IPS-NIHi11 (cell line): ENCODE results near the gene BTF3.

ENCODE experiments used
- DNase-seq: peaks from one replicate; pipeline ENCODE4 v3.0.0; 2012; ENCODE audit warnings: mixed read lengths, low spot score

The BTF3 gene

DNA sequence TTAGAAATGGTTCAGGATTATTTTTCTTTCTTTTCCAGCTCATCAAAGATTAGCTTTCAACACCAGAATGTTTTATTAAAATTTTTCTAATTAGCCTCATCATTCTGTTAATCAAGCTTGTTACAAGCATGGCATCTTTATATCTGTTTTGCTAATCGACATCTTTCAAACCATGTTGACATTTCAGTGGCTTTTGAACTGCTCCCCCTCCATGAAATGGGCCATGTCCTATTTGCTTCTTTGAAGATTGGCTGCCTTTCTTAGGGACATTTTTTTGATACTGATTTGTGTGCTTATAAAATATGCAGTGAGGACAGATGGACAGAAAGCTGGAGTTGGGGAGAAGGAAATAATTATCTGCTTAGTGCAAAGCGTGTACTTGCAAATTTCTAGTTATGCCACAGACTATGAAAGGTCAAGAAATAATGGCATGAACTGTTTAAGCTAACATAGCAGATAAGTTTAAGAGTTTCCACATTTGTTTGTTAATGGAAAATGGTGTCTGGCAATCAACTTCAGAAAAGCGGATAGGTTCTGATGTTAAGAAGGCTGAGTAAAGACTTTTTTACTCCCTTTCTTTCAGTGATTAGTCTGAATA lies 27.5 kb downstream of the BTF3 start:
- no peak for DNase-seq

DNA sequence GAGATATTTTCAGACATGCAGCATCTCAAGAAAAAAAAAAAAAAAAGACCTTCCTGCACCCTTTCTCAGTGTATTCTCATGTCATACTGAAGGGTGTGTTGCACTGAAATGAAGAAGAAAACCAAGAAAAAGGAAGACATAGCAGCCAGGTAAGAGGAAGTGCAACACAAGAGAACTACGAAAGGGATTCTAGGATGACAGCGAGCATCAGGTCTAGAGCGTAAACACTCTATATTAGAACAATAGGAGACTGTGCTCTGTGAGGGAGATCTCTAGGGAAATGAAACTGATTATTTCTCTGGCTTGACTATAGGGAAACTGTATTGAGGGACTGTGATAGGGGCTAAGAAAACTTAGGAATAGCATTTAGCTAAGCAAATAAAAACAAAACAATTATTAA lies 30.0 kb downstream of the BTF3 start:
- no peak for DNase-seq

DNA sequence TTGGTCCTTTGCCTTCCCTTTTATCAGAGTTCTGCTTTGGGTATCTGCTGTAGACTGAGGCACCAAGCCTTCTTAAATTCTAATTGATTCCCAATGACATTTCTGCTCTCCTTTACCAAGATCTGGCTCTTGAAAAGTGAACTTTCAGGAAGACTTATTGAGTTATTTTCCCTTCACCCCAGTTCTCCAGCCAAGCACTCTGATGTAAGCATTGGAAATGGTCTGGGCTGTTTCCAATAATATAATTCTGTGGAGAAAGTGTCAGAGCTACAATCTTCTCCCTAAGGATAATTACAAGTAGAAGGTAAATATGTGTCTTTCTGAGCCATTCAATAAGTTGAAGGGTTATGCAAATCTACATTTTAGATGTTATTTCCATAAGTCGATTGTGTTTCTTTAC lies 30.8 kb downstream of the BTF3 start:
- DNase-seq: no peak

DNA sequence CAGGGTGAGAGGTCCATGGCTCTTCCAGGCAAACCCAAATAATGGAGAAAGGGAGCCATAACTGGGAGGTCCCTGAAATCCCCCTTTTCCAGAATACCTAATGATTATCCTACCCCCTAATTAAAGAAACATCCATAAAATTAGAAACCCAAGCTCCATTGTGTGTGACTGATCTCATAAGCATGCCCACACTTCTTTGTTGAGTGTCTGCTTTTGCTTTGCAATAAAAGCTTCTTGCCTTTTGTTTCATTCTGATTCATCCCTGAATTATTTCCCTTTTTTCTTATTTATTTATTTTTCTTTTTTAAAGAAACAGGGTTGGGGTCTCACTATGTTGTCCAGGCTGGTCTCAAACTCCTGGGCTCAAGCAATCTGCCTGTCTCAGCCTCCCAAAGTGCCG lies 33.1 kb downstream of the BTF3 start:
- no peak for DNase-seq

DNA sequence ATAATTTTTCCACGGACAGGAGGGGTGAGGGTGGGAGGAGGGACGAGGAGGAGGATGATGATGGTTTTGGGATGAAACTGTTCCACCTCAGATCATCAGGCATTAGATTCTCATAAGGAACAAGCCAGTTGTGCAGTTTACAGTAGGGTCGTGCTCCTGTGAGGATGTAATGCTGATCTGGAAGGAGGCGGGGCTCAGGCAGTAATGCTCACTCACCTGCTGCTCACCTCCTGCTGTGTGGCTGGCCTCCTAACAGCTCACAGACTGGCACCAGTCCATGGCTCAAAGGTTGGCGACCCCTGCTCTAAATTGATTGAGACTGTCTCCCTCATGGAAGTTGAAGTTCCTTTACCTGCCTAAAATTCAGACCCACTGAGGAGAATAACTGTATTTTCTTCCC lies 34.0 kb downstream of the BTF3 start:
- DNase-seq: no peak

DNA sequence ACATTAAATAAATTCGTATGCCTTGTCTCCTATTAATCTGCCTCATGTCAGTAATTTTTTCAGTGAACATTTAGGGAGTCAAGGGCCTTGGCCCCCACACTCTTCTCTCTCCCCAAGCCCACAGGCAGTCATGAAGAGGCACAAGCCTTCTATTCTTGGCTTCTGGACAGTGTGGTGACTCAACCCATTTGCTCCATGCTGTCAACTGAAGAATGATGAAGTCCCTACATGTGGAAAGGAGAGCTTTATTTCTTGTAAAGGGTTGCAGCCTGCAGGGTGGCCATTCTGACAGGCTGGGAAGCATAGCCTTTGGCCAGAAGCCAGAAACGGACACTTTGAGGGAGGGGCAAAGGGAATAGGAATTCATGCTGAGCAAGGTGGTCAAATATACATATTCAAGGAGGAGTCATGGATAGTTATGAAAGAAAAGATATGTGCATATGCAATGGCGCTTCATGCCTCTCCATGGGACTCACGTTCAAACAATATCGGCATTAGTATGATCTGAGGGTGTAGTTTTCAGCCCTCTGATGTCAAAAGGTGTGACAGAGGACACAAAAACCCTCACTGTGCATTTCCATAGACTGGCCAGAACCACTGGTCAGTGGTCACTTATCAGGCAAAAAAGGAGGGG lies 35.9 kb downstream of the BTF3 start:
- DNase-seq: no peak

DNA sequence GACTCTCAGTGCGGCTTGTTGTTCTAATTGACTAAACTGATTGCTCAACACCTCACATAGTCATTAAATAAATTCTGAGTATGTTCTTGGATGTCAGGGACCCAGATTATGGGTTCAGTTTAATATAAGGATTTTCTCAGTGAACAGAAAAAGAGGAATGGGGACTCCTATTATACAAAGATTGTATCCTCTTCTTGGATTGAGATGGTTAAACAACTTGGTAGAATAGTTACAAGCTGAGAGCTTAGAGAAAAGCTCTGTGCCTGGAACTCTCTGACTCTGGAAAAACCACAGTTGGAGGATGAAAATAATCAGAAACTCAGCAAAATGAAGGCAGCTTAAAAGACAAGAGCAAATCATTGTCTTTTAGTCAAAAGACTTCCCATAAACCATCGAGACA lies 36.7 kb downstream of the BTF3 start:
- no peak for DNase-seq

DNA sequence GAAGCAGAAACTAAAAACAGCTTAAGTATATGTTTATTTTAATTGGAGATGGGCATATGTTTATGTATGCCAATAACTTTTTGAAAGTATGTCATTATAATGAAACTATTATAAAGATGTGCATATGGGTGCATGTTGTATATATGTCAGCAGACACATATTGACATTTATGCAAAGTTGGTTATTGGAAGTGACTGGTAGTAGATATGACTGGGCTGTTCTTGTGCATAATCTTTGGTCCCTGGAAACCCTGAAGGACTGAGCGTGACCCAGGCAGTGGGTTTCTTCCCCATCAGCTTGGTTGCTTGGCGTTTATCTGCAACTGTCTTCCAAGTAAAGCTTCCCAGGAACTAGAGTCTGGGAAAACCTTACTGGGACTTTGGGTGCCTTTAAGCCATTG lies 41.5 kb downstream of the BTF3 start:
- DNase-seq: no peak

DNA sequence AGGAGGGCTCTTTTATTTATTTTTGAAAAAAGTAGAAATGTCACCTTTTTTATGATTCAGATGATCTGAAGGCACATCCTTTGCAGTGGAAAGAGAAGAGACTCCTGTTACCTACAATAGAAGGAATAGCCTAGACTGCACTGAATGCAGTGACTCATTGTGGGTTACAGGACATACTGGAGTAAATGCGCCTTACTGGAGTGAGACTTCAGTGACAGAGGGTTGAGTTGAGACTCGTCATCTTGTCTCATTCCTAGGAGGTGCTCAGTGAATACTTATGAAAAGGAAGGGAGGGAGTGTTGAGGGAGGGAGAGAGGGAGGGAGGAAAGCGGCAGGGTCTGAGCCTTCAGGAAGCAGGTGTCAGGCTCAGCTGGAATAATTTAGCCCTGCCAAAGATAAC lies 42.0 kb downstream of the BTF3 start:
- no peak for DNase-seq

DNA sequence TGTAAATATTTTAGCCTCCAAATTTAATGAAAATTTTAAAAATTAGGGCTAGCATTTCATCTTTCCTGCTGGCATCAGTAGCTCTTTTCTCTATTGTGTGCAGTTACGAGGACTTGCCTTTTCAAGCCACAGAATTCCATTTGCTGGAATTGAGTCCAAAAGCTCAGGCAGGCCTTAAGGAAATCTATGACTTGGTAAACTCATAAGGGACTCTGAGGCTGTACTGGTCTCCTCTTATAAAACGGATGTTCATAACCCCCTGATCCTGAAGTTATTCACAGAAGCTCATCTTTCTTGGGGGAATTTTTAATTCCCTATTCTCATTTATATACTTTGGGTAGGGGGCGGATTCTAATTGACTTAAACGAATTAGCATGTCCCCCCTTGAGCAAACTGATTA lies 43.8 kb downstream of the BTF3 start:
- DNase-seq: no peak

DNA sequence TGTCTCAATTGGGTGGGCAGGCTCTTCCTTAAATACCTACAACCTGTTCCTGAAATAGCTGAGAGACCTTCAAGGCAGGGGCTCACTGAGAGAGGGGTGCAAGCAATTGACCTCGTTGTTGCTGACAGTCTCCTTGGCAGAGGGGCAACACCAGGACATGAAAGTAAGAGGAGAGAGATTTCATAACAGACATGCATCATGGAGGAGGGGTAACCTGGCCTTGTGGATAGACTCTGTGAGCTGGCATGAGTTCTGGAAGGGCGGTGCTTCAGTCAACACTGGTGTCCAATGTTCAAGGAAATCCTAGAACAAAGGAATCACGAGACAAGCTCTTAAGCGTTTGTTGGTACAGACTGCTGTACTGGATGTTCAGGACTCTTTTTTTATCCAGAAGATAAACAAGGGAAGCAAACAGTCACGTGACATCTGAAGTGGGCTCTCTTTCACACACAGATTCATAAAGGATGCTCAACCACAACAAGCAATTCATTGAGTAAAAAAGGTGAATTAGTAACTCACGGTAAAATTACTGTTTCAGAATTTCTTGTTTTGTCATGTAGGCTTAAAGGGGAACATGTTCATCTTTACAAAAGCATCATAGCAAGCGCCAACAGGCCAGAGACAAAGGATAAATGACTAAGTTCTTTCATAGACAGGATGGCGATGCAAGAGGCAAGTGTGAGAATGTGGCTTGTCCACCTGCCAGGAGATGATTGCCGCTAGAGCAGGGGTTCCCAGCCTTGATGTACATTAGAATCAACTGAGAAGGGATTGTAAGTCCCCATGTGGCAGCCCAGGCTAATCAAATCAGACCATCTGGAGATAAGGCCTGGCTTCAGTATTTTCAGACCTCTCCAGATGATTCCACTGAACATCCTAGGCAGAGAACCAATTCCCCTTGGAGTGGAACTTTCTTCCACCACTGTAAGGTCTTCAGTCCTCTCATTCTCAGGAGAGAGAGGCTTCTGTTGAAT lies 46.5 kb downstream of the BTF3 start:
- no peak for DNase-seq

DNA sequence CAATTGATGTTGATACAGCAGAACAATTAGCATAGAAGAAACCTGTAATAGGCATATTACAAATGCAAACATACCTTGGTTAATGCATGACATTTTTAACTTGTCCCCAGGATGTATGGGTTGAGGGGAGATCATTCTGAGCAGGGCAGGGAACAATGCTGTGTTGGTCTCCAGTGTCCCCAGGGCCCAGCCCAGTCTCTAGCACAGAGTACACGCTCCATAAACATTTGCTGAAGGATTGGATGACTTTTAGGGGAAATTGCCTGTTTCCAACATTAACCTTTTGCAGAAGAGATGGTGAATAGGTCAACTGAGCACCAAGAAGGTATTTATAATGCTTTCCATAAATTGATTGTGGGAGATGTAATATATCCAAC lies 47.1 kb downstream of the BTF3 start:
- no peak for DNase-seq

DNA sequence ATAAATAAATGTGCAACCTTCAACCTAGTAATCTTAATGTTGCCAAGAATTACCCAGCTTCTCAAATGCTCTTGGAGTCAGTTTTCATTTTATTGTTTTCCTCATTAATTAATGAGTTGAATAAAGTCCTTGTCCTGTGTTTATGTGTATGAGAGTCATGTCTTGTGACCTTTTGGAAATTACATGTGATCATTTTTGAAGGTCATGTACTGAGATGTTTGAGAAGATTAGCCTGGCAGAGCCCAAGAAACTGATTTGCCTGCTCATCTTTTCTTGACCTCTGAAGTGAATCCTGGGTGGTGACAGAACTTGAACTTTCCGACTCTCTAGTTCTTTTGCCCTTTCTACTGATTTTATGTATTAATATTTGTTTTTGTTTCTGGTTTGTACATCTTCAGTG lies 51.8 kb downstream of the BTF3 start:
- no peak for DNase-seq

DNA sequence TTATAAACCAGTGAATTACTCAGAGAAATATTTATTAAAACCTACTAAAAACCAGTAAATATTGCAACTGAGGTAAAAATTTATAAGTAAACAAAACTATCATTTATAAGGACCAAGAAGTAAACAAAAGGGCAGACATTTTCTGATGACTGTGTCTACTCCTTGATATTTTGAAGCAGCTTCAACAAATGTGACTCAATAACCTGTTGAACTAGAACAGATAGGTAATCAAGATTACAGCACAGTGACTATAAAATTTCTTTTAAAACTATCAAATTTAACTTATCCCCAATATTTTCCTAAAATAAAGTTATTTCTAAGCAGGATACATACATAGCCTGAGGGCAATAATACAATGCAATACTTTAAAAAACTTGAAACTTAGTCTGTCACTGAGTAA lies 54.4 kb downstream of the BTF3 start:
- no peak for DNase-seq
